DND-41 (cell line): ENCODE data around the gene ATOX1.

Source experiments
- ATAC-seq: fragments of 200-7000 bp; cut with Tn5 transposase; 3 replicates; pipeline ENCODE4 v1.9.1; 2021; ENCODE audit warnings: low read depth; ENCODE audit not compliant: insufficient read depth
- DNase-seq: peaks from one replicate; pipeline ENCODE4 v3.0.0-alpha.2; 2020
- H2AFZ ChIP-seq: 2 replicates; pipeline ENCODE4 v1.6.0; 2012; ENCODE audit warnings: low read depth, low read length
- H3K27ac ChIP-seq: 2 replicates; pipeline ENCODE4 v1.5.1; 2012; ENCODE audit warnings: low read length, inconsistent platforms
- H3K27me3 ChIP-seq: fragments of 200-600 bp; sonication (generic); 2 replicates; pipeline ENCODE4 v1.6.0; 2012; ENCODE audit warnings: low read length, mild to moderate bottlenecking, inconsistent platforms; ENCODE audit not compliant: insufficient read depth, poor library complexity
- H3K36me3 ChIP-seq: 2 replicates; pipeline ENCODE4 v1.5.1; 2012; ENCODE audit warnings: low read length, inconsistent platforms; ENCODE audit not compliant: insufficient read depth
- H3K4me1 ChIP-seq: 2 replicates; pipeline ENCODE4 v1.5.1; 2012; ENCODE audit warnings: mild to moderate bottlenecking, low read length; ENCODE audit not compliant: insufficient read depth
- H3K4me2 ChIP-seq: 2 replicates; pipeline ENCODE4 v1.6.0; 2012; ENCODE audit warnings: mild to moderate bottlenecking, moderate library complexity, low read length, inconsistent platforms; ENCODE audit not compliant: insufficient read depth
- H3K4me3 ChIP-seq, 2 experiments: fragments of 200-600 bp in 1 of 2; shearing (Covaris generic) in 1 of 2; 2 replicates each; pipeline ENCODE4 v1.5.1; 2012 to 2016; ENCODE audit warnings: inconsistent platforms in 2 of 2, low read length in 2 of 2, mild to moderate bottlenecking in 2 of 2, low read depth in 1 of 2, moderate library complexity in 1 of 2
- H3K79me2 ChIP-seq: 2 replicates; pipeline ENCODE4 v1.6.0; 2012; ENCODE audit warnings: low read length, inconsistent platforms; ENCODE audit not compliant: insufficient read depth
- H3K9ac ChIP-seq: 2 replicates; pipeline ENCODE4 v1.6.0; 2012; ENCODE audit warnings: low read depth, mild to moderate bottlenecking, inconsistent platforms, low read length, moderate library complexity
- H3K9me3 ChIP-seq: 2 replicates; pipeline ENCODE4 v1.5.1; 2012; ENCODE audit warnings: low read length, moderate library complexity, mild to moderate bottlenecking, inconsistent platforms; ENCODE audit not compliant: insufficient read depth, severe bottlenecking
- H4K20me1 ChIP-seq: 2 replicates; pipeline ENCODE4 v1.6.0; 2012; ENCODE audit warnings: low read length; ENCODE audit not compliant: insufficient read depth
- CTCF ChIP-seq: IDR thresholded peaks from 2 replicates; pipeline ENCODE4 v1.5.1; 2012; ENCODE audit warnings: borderline replicate concordance, low read length, moderate library complexity, mild to moderate bottlenecking; ENCODE audit not compliant: poor library complexity, severe bottlenecking; ENCODE audit errors: extremely low read depth
- EZH2 ChIP-seq: IDR thresholded peaks from 3 replicates; pipeline ENCODE4 v1.6.1; 2012; ENCODE audit warnings: borderline replicate concordance, low read depth, mild to moderate bottlenecking, moderate library complexity, low read length, inconsistent platforms; ENCODE audit not compliant: severe bottlenecking

The ATOX1 gene

DNA sequence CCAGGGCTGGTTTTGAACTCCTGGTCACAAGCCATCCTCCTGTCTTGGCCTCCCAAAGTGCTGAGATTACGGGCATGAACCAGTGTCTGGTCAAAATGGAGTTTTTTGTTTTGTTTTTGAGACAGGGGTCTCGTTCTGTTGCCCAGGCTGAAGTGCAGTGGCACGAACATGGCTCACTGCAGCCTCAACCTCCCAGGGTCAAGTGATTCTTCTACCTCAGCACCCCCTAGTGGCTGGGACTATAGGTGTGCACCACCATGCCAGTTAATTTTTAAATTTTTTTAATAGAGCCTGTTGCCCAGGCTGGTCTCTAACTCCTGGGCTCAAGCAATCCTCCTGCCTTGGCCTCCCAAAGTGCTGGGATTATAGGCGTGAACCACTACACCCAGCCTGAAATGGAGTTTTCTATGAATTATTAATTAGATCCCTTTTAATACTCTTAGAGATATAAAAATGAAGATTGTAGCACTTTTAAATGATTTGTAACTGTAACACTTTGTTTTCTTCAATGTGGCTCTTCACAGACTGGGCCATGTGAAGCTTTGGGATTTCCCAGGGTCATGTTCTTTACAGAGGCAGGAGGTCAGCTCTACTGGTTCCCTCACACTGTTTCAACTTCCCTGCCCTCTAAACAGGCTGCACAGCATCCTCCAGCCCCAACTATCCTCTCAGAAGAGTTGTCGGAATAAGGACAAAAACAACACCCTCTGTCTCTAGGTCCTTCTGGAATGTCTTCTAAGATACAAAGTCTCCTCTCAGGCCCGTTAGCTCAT lies 39.0 kb downstream of the ATOX1 start:
- Histone ChIP-seq H4K20me1 (no peaks in the 10 kb centered on the region), H3K9ac (no peak overlapping the region), H3K27me3 (no peaks in the 10 kb centered on the region), H3K36me3 (no peaks in the 10 kb centered on the region), H3K4me1 (no peaks in the 10 kb centered on the region), H3K4me2 (no peak overlapping the region), H3K79me2 (no peaks in the 10 kb centered on the region), H2AFZ (no peak overlapping the region), H3K4me3 (no peak overlapping the region), H3K27ac (no peak overlapping the region), H3K9me3 (no peaks in the 10 kb centered on the region)
- DNase-seq: peak; percentile 27
- TF ChIP-seq EZH2: no peak
- TF ChIP-seq CTCF: peak; percentile 53
- peak; percentile 56; the same call in 2 of the 3 replicates for ATAC-seq

DNA sequence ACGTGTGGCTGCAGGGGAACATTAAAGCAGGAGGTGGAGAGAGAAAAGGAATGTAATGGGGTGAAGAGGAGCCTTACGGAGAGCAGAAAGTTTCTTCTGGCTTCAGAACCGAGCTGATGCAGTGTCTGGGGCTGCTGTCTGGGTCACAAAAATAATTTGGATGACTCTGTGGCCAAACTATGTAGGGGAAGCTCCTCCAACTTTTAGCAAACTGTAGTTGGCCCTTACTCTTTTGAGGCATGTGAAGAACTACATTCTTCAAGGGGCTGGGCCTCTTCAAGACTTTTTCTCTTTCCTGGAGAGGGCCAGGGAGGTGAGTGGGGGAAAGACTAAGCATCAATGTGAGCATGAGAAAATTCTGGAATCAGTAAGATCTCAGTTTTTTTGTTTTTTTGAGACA lies 39.8 kb downstream of the ATOX1 start:
- Histone ChIP-seq H2AFZ (no peak overlapping the region), H3K27ac (no peak overlapping the region), H3K9ac (no peak overlapping the region), H3K4me1 (no peaks in the 10 kb centered on the region), H3K36me3 (no peaks in the 10 kb centered on the region), H3K4me3 (no peak overlapping the region), H3K27me3 (no peaks in the 10 kb centered on the region), H3K4me2 (no peak overlapping the region), H3K79me2 (no peaks in the 10 kb centered on the region), H4K20me1 (no peaks in the 10 kb centered on the region), H3K9me3 (no peaks in the 10 kb centered on the region)
- no peak for TF ChIP-seq CTCF
- TF ChIP-seq EZH2: no peak
- no peak for ATAC-seq
- no peak for DNase-seq

- Histone ChIP-seq H3K79me2 (no peaks in the 10 kb centered on the region), H3K9ac (no peak overlapping the region), H3K27me3 (no peaks in the 10 kb centered on the region), H2AFZ (no peak overlapping the region), H4K20me1 (no peaks in the 10 kb centered on the region), H3K9me3 (no peaks in the 10 kb centered on the region), H3K4me3 (no peak overlapping the region), H3K4me1 (no peaks in the 10 kb centered on the region), H3K4me2 (no peak overlapping the region), H3K36me3 (no peaks in the 10 kb centered on the region), H3K27ac (no peak overlapping the region)
- DNase-seq (no peak), ATAC-seq (no peak)
- no peak for TF ChIP-seq CTCF
- no peak for TF ChIP-seq EZH2
Measured at GRCh38 chr5:151718153-151718552, 40.3 kb downstream of the ATOX1 start.
